WTC11 (cell line): ENCODE data around the gene TACC2.

ENCODE experiments used
- ZBTB43 ChIP-seq: sonication (generic); formaldehyde crosslinking; IDR thresholded peaks from 2 replicates; pipeline ENCODE4 v1.8.1; 2023; ENCODE audit warnings: mild to moderate bottlenecking, missing genetic modification reagents
- TF ChIP-seq, protein P1 (sequence below): sonication (generic); formaldehyde crosslinking; IDR thresholded peaks from 2 replicates; pipeline ENCODE4 v1.8.1; 2022; ENCODE audit warnings: missing genetic modification reagents, borderline replicate concordance
- TF ChIP-seq, protein P2 (sequence below): fragments of 200-600 bp; IDR thresholded peaks from 2 replicates; pipeline ENCODE4 v1.8.0; 2022; ENCODE audit warnings: antibody characterized with exemption
- TF ChIP-seq, protein P3 (sequence below): sonication (generic); formaldehyde crosslinking; IDR thresholded peaks from 2 replicates; pipeline ENCODE4 v1.8.1; 2022; ENCODE audit warnings: low read depth, missing genetic modification reagents, borderline replicate concordance

DNA sequence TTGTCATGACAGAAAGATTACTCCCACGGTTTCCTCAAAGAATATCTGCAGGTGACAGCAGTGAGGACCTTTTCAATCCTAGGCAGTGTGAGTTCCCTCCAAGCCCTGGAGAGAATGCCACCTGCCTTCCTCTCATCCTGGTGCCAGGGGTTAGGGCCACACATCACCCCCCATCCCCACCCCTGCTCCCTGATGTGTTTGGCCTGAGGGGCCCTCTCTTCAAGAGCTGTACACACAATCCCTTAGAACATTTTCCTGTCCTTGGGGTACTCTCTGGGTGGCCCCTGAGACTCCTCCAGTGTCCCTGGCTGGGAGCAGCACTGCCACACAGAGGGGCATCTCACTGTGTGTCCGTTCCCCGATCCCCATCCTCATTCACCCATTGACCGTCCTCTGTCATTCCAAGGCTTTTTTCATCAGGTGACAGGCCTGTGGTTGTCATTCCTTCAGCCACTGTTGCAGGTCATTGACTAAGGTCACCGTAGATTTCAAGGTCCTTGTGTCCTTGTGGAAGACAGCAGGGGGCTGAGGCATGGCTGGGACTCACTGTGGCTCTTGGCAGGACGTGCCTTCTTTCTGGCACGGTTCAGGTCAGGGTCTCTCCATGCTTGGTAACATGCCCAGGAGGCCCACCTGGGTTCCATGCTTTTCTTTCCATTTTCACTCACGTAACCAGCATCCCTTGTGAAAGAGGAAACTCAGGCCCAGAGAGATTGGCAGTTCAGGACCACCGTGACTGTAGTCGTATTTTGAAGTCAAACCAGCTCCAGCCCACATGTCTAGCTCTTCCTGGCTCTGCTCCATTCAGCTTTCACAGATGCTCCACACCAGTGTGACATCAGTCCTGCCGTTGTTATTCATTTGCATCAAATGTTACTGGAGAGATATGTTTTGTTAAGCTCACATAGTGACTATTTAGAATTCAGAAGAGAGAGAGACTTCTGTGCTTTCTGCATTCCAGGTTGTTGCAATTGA, 255.3 kb downstream of the TACC2 start:
- TF ChIP-seq, protein P1, sequence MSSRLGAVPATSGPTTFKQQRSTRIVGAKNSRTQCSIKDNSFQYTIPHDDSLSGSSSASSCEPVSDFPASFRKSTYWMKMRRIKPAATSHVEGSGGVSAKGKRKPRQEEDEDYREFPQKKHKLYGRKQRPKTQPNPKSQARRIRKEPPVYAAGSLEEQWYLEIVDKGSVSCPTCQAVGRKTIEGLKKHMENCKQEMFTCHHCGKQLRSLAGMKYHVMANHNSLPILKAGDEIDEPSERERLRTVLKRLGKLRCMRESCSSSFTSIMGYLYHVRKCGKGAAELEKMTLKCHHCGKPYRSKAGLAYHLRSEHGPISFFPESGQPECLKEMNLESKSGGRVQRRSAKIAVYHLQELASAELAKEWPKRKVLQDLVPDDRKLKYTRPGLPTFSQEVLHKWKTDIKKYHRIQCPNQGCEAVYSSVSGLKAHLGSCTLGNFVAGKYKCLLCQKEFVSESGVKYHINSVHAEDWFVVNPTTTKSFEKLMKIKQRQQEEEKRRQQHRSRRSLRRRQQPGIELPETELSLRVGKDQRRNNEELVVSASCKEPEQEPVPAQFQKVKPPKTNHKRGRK: no peak
- TF ChIP-seq, protein P2, sequence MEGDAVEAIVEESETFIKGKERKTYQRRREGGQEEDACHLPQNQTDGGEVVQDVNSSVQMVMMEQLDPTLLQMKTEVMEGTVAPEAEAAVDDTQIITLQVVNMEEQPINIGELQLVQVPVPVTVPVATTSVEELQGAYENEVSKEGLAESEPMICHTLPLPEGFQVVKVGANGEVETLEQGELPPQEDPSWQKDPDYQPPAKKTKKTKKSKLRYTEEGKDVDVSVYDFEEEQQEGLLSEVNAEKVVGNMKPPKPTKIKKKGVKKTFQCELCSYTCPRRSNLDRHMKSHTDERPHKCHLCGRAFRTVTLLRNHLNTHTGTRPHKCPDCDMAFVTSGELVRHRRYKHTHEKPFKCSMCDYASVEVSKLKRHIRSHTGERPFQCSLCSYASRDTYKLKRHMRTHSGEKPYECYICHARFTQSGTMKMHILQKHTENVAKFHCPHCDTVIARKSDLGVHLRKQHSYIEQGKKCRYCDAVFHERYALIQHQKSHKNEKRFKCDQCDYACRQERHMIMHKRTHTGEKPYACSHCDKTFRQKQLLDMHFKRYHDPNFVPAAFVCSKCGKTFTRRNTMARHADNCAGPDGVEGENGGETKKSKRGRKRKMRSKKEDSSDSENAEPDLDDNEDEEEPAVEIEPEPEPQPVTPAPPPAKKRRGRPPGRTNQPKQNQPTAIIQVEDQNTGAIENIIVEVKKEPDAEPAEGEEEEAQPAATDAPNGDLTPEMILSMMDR: no peak
- no peak for TF ChIP-seq ZBTB43
- TF ChIP-seq, protein P3, sequence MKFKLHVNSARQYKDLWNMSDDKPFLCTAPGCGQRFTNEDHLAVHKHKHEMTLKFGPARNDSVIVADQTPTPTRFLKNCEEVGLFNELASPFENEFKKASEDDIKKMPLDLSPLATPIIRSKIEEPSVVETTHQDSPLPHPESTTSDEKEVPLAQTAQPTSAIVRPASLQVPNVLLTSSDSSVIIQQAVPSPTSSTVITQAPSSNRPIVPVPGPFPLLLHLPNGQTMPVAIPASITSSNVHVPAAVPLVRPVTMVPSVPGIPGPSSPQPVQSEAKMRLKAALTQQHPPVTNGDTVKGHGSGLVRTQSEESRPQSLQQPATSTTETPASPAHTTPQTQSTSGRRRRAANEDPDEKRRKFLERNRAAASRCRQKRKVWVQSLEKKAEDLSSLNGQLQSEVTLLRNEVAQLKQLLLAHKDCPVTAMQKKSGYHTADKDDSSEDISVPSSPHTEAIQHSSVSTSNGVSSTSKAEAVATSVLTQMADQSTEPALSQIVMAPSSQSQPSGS (CRISPR knock-in tag): no peak
